RWPE2 (cell line): ENCODE data around the gene HEMK1.
A peak's percentile ranks its signal among the peaks of the same experiment; 100 is the strongest.

Experiments used
- ATAC-seq: fragments of 200-7000 bp; cut with Tn5 transposase; 3 replicates; pipeline ENCODE4 v1.9.1; 2021; ENCODE audit warnings: low read depth
- DNase-seq: peaks from one replicate; pipeline ENCODE4 v3.0.0-alpha.2; 2020; ENCODE audit warnings: low spot score
- H3K27ac ChIP-seq: fragments of 450-650 bp; 2 replicates; pipeline ENCODE4 v1.5.1; 2017; ENCODE audit warnings: mild to moderate bottlenecking; ENCODE audit not compliant: poor library complexity, severe bottlenecking
- H3K27me3 ChIP-seq: fragments of 250-450 bp; sonication (Bioruptor Pico); 2 replicates; pipeline ENCODE4 v1.5.1; 2021; ENCODE audit warnings: mild to moderate bottlenecking, moderate library complexity; ENCODE audit not compliant: insufficient read depth, poor library complexity, severe bottlenecking
- H3K36me3 ChIP-seq: fragments of 250-450 bp; sonication (Bioruptor Pico); 2 replicates; pipeline ENCODE4 v1.5.1; 2020; ENCODE audit warnings: low read depth, mild to moderate bottlenecking, moderate library complexity
- H3K4me1 ChIP-seq: fragments of 250-450 bp; sonication (Bioruptor Pico); 2 replicates; pipeline ENCODE4 v1.5.1; 2021; ENCODE audit warnings: mild to moderate bottlenecking, moderate library complexity; ENCODE audit not compliant: insufficient read depth, poor library complexity, severe bottlenecking
- H3K4me3 ChIP-seq: fragments of 250-450 bp; sonication (Bioruptor Pico); 2 replicates; pipeline ENCODE4 v1.5.1; 2021; ENCODE audit warnings: mild to moderate bottlenecking, moderate library complexity; ENCODE audit not compliant: severe bottlenecking
- H3K9me3 ChIP-seq: fragments of 250-450 bp; sonication (Bioruptor Pico); 2 replicates; pipeline ENCODE4 v1.5.1; 2021; ENCODE audit warnings: mild to moderate bottlenecking, moderate library complexity; ENCODE audit not compliant: severe bottlenecking
- CTCF ChIP-seq: fragments of 450-650 bp; IDR thresholded peaks from one replicate; pipeline ENCODE4 v1.5.1; 2017; ENCODE audit warnings: mild to moderate bottlenecking, moderate library complexity; ENCODE audit not compliant: poor library complexity, severe bottlenecking

Gene HEMK1

GRCh38 chr3:50584391-50584790 is 15.1 kb downstream of the HEMK1 start:
- Histone ChIP-seq H3K9me3 (no peaks in the 10 kb centered on the region), H3K27ac (no peak overlapping the region), H3K27me3 (no peaks in the 10 kb centered on the region), H3K36me3 (peaks cover 4% of the 10 kb centered on the region; the same call in 1 of the 2 replicates), H3K4me1 (no peaks in the 10 kb centered on the region), H3K4me3 (no peak overlapping the region)
- ATAC-seq (no peak), DNase-seq (no peak)
- TF ChIP-seq CTCF: no peak

- ATAC-seq (no peak), DNase-seq (no peak)
- TF ChIP-seq CTCF: no peak
- no peak overlapping the region for H3K27ac ChIP-seq
- no peak overlapping the region for H3K4me3 ChIP-seq
- no peaks in the 10 kb centered on the region for H3K27me3 ChIP-seq
- H3K4me1 ChIP-seq: peaks cover 3% of the 10 kb centered on the region
- H3K9me3 ChIP-seq: no peaks in the 10 kb centered on the region
- peaks cover 2% of the 10 kb centered on the region; the same call in 1 of the 2 replicates for H3K36me3 ChIP-seq
These were observed 16.8 kb downstream of the HEMK1 start for GRCh38 chr3:50585919-50586762.

GRCh38 chr3:50586763-50587070 is 17.4 kb downstream of the HEMK1 start:
- H3K4me1 ChIP-seq: peaks cover 7% of the 10 kb centered on the region
- DNase-seq: no peak
- H3K27ac ChIP-seq: no peak overlapping the region
- no peaks in the 10 kb centered on the region for H3K9me3 ChIP-seq
- TF ChIP-seq CTCF: no peak
- no peaks in the 10 kb centered on the region for H3K27me3 ChIP-seq
- no peak for ATAC-seq
- H3K4me3 ChIP-seq: no peak overlapping the region
- H3K36me3 ChIP-seq: no peaks in the 10 kb centered on the region

GRCh38 chr3:50587373-50587772 is 18.1 kb downstream of the HEMK1 start:
- H3K36me3 ChIP-seq: no peaks in the 10 kb centered on the region
- H3K27ac ChIP-seq: no peak overlapping the region
- peak; percentile 24; the same call in 1 of the 3 replicates for ATAC-seq
- DNase-seq: no peak
- no peak for TF ChIP-seq CTCF
- H3K4me1 ChIP-seq: peaks cover 7% of the 10 kb centered on the region
- H3K27me3 ChIP-seq: no peaks in the 10 kb centered on the region
- H3K9me3 ChIP-seq: no peaks in the 10 kb centered on the region
- H3K4me3 ChIP-seq: no peak overlapping the region
